HPDE6-E6E7 (cell line): ENCODE measurements around the gene PTGIR.
A peak's percentile ranks its signal among the peaks of the same experiment; 100 is the strongest.

Experiments
- DNase-seq: peaks from one replicate; pipeline ENCODE4 v3.0.0; 2011; ENCODE audit warnings: missing footprints; ENCODE audit errors: extremely low spot score

Gene PTGIR

DNA sequence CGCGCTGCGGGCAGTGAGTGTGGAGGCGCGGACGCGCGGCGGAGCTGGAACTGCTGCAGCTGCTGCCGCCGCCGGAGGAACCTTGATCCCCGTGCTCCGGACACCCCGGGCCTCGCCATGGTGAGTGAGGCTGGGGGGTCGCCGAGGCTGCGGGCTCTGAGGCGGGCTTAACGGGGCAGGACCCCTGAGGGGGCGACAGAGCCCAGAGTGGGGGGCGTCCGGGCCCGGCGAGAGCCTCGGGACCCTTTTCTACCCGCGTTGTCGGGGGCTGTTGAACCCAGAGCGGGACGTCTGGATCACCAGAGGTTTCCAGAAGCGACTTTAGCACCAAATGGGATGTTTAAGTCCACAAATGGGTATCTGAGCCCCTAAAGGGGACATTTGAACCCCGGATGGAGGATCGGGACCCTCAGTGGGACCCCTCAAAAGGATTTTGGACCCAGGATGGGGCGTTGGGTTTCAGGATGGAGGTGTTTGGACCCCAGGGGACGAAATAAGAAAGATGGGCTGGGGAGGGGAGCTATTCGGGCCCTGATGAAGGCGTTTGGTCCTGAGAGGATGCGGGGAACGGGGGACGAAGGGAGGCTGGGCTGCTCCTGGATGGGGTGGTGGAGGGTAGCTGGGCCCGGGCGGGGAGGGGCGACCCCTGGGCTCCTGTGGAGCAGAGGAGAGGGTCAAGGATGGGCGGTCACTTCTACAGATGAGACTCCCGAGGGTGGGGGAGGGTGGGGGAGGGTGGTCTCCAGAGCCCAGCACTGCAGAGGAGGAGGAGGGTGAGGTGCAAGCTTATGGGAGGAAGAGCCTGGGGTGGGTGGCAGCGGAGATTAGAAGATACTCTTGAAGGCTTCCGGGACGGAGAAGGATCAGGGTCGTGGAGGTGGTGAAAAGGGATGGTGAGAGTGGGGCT is 23.3 kb downstream of the PTGIR start, which contains the start of gene CALM3:
TSS of gene CALM3 (plus strand) at position 13 of the 907 bp plus-strand sequence. CDS start at position 118, 105 bp downstream.
- no peak for DNase-seq

DNA sequence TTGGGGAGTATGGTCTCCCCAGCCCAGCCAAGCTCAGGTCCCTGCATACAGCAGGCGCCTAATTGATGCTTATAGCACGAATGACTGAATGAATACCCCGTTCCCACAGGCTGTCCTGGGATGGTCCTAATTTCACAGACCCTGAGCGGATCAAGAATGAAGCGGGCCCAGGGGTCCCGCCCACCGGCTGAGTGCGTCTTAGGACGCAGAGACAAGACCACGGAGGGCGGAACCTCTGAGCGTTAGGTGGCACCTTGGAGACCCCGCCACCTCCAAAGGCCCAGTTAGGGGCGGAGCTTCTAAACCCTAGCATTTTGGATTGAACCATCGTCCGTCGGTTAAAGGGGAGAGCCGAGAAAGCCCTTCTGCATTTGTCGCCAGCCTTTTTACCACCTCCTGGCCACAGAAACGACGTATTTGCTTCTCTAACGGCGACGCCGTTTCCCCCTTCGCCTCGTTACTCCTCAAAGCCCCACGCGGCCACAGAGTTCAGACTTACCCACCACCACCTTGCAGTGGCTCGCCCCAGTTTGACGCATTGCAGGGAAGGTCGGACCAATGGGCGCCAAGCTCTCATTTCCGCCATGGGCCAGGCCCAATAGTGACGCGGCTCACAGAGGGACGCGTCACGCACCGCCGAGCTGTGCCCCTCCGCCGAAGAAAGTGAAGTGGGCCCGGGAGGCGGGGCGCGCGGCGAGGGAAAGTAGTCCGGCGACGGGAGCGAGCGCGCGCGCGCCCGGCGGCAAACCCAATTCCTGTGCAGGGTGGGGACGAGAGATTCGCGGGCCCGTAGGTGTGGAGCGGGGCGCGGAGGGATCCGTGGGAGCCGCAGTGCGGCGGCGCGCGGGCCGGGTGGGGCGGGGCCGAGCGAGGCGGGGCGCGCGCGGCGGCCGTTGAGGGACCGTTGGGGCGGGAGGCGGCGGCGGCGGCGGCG is 24.2 kb downstream of the PTGIR start:
- peak; percentile 92 for DNase-seq

DNA sequence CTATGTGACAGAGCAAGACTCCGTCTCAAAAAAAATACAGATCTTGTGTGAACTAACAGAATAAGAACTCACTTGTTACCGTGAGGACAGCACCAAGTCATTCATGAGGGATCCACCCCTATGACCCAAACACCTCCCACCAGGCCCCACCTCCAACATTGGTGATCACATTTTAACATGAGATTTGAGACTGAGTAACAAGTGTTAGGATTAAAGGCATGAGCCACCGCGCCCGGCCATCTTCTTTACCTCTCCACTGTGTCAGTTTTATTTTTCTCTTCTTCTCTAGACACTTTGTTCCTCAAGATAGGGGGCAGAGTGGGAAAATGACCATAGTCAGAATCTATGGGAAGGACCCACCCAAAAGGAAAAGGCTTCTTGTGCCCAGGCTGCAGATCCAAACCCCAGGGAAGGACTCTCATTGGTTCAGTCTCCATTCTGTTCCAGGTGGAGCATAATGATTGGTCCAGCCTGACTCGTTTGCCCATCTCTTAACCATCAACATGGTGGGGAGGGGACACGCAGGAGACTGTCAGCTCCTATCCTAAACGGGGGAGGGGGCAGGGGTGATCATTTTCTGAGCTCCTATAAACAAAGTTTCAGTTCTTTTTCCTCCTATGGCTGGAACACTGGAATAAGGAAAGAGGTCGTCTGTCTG is 25.0 kb downstream of the PTGIR start:
- DNase-seq, result no peak

DNA sequence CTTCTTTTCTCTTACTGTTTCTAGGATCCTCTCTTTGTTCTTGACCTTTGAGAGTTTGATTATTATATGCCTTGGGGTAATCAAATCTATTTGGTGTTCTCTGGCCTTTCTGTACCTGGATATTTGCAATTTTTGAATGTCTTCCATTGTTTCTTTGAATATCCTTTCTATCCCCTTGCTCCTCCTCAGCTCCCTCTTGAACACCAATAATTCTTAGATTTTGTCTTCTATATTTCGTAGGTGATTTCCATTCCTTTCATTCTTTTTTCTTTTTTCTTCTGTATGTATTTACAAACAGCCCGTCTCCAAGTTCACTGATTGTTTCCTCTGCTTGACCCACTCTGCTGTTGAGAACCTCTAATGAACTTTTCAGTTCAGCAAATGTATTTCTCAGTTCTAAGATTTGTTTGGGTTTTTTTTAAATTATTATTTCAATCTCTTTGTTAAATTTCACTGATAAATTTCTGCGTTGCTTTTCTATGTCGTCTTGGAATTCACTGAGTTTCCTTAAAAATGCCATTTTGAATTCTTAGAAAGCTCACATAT is 26.4 kb downstream of the PTGIR start:
- DNase-seq, result no peak

DNA sequence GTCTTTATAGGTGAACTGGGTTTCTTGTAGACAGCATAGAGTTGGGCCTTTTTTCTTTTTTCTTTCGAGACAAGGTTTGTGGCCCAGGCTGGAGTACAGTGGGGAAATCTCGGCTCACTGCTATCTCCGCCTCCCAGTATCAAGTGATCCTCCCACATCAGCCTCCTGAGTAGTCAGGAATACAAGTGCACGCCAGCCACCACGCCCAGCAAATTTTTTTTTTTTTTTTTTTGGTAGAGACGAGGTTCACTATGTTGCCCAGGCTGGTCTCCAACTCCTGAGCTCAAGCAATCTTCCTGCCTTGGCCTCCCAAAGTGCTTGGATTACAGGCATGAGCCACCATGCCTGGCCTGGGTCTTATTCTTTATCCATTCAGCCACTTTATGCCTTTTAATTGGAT is 28.9 kb downstream of the PTGIR start:
- DNase-seq, result no peak

DNA sequence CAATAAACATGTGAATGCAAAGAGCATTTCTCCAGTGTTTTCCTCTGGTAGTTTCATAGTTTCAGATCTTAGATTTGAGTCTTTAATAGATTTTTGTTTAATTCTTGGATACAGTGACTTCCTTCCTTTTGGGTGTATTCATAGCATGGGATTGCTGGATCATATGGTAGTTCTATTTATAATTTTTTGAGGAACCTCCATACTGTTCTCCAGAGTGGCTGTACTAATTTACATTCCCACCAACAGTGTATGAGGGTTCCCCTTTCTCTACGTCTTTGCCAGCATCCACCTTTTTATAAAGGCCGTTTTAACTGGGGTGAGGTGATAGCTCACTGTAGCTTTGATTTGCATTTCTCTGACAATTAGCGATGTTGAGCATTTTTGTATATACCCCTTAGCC is 33.0 kb downstream of the PTGIR start:
- no peak for DNase-seq

DNA sequence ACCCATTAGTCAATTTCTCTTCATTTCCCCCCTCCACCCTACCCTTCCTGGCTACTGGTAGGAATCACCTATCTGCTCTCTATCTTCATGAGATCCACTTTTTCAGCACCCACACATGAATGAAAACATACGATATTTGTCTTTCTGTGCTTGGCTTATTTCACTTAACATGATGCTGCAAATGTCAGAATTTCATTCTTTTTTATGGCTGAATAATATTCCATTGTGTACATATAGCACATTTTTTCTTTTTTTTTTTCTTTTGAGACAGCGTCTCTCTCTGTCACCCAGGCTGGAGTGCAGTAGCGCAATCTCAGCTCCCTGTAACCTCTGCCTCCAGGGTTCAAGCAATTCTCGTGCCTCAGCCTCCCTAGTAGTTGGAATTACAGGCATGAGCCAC is 33.6 kb downstream of the PTGIR start:
- DNase-seq, result no peak

DNA sequence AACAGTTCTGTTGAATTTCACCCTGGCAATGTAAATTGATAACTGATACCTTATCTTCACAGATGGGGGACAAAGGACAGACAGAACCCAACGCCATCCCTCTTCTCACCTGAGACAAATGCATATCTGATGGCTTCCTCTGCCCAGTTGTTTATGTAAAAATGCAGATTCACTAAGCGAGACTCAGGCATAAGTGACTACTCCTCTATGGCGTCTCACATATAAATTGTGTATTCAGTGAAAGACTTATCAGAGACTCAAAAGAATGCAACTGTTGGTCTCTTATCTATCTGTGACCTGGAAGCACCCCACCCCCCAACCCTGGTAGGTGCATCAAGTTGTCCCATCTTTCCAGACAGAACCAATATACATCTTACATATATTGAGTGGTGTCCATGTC is 37.0 kb downstream of the PTGIR start:
- no peak for DNase-seq

DNA sequence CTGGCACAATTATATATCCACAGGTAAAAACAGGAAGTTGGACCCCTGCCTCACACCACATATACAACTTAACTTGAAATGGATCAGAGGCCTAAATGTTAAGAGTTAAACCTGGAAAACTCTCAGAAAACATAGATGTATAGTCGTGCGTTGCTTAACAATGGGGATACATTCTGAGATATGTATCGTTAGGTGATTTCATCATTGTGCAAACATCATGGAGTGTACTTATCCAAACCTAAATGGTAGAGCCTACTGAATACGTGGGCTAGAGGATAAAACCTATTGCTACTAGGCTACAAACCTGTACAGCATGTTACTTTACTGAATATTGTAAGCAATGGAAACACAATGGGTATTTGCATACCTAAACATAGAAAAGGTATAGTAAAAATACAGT is 38.6 kb downstream of the PTGIR start:
- no peak for DNase-seq

DNA sequence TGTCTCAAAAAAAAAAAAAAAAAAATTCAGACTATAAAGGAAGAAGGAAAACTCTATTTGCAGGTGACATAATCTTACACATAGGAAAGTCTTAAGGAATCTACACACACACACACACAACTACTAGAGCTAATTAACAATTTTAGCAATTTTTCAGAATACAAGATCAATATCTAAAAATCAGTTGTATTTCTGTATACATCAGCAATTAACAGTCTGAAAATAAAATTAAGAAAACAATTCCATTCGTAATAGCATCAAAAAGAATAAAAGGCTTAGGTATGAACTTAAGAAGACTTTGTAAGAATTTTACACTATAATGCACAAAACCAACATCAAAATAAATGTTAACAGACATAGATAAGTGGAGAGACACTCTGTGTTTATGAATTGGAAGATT is 39.4 kb downstream of the PTGIR start:
- no peak for DNase-seq

DNA sequence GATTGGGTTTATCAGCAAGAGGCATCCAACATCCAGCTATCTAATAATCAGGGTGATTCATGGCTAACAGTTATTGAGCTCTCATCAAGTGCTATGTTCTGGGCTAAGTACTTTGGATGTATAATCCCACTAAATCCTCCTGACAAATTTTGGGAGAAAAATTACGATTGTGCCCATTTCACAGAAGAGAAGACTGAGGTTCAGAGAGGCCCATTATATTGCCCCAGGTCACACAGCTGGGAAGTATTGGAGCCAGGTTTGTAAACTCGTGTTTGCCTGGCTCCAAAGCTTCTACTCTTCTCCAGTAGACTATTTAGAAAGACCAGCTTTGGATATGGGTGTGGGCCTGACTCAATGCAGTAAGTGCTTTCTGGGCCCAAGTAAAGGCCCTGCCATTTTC is 44.6 kb downstream of the PTGIR start:
- no peak for DNase-seq

DNA sequence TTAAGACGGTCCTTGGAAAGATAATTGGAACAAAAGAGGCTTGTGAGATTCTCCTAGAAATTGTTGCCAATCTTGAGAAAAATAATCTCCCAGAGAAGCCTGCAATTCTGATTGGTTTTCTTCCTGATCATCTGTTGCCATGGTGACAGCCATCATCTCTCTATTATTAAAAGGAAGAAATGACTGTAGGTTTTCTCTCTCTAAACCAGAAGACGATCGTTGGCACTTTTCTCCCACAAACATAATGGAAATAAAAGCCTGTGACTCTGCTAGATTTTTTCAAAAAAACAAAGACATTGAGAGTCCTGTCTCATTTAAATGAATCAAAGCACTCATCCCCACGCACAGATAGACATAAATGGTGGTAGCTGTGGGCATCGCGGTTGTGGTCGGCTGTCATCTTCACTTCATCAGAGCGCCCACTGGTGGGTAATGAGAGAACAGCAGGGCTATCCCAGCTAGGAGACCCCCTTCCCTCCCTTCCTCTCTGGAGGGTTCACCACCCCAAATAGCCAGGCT is 45.5 kb downstream of the PTGIR start:
- no peak for DNase-seq

DNA sequence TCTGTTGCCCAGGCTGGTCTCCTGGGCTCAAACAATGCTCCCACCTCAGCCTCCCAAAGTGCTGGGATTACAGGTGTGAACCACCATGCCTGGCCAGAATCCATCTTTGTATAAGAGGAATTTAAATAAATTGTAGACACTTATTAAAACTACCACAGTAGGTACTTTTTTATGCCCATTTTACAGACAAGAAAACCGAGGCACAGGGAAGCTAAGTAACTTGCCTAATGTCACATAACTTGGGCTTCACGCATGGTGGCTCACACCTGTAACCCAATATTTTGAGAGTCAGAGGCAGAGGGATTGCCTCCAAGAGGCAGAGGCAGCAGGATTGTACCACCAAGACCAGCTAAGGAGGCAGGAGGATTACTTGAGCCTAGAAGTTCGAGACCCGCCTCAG is 46.4 kb downstream of the PTGIR start:
- no peak for DNase-seq

DNA sequence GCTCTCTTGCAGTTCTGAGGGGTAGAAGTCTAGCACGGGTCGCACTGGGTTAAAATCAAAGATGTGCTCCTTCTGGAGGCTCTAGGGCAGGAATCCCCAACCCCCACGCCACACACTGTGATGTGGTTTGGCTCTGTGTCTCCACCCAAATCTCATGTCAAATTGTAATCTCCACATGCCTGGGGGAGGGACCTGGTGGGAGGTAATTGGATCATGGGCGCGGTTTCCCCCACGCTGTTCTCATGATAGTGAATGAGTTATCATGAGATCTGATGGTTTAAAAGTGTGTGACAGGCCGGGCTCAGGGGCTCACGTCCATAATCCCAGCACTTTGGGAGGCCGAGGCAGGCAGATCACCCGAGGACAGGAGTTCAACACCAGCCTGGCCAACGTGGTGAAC is 50.4 kb downstream of the PTGIR start:
- DNase-seq, result no peak

DNA sequence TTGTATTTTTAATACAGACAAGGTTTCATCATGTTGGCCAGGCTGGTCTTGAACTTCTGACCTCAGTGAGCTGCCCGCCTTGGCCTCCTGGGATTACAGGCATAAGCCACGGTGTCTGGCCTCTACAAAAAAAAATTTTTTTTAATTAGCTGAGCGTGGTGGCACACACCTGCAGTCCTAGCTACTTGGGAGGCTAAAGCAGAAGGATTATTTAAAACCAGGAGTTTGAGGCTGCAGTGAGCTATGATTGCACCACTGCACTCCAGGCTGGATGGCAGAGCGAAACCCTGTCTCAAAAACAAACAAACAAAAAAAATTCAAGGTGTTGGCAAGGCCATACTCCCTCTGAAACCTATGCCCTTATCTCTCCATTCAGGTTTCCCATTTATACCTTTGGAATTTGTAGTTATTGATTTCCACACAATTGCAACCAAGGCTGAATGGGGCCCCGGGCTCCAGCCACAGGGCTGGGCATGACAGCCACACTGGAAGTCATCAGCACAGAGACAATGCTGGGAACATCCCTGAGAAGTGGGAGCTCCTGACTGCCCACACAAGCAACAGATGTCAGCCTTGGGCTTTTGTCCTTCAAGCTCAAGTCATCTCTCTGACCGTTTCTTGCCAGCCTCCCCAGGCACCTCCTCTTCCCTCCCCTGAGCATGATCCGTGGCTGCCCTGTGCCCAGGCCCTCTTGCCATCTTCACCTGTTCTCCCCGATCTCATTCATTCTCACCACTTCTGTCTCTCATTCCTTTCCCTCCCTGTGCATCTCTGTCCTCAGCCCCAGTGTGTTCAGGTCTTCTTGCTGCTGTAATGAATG is 51.0 kb downstream of the PTGIR start:
- no peak for DNase-seq

DNA sequence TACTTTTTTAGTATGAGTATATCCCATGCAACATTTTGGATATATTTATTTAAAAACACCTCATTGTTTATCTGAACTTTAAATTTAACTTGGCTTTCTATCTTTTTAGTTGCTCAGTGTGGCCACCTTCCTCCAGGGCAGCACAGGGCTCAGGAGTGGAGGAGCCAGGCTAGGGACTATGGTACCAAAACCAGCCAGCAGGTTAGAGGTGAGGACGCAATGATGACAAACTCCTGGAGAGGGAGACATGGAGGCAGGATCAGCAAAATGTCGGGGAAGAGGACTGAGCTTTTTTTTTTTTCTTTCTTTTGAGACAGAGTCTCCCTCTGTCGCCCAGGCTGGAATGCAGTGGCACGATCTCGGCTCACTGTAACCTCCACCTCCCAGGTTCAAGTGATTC is 53.4 kb downstream of the PTGIR start:
- no peak for DNase-seq
